HEK293 (cell line): ENCODE data around the gene GLT8D2.
A peak's percentile ranks its signal among the peaks of the same experiment; 100 is the strongest.

Experiments
- CTCF ChIA-PET: fragments of 350-600 bp; formaldehyde crosslinking; extraction: SDS; loops from one replicate; lab custom pipeline; 2021; ENCODE audit warnings: antibody characterized with exemption; lab: Yijun Ruan, JAX
- POLR2A ChIA-PET: fragments of 300-600 bp; formaldehyde crosslinking; extraction: SDS; loops from one replicate; lab custom pipeline; 2020; ENCODE audit warnings: antibody characterized with exemption, inconsistent platforms; lab: Yijun Ruan, JAX
- H3K27ac ChIP-seq: fragments of 200-500 bp; sonication (Bioruptor generic); 2 replicates; pipeline ENCODE4 v1.5.1; 2014; ENCODE audit warnings: low read depth, low read length, control low read depth, inconsistent platforms; ENCODE audit errors: extremely low read depth
- H3K36me3 ChIP-seq, 2 experiments: fragments of 200-500 bp in 1 of 2; sonication (Bioruptor generic) in 1 of 2; 1 replicate in 1 of 2; 2 replicates in 1 of 2; pipeline ENCODE4 v1.5.1; 2014 to 2017; ENCODE audit warnings: inconsistent platforms in 2 of 2, low read length in 2 of 2; ENCODE audit not compliant: control insufficient read depth in 2 of 2, insufficient read depth in 1 of 2
- H3K4me1 ChIP-seq: fragments of 200-500 bp; sonication (Bioruptor generic); 2 replicates; pipeline ENCODE4 v1.5.1; 2014; ENCODE audit warnings: mild to moderate bottlenecking, low read length, inconsistent platforms; ENCODE audit not compliant: control insufficient read depth, insufficient read depth
- H3K4me3 ChIP-seq: 2 replicates; pipeline ENCODE4 v1.5.1; 2011; ENCODE audit warnings: low read depth, mild to moderate bottlenecking, control low read depth, low read length, moderate library complexity
- H3K9me3 ChIP-seq: fragments of 200-500 bp; sonication (Bioruptor generic); 2 replicates; pipeline ENCODE4 v1.5.1; 2014; ENCODE audit warnings: low read depth, low read length, inconsistent platforms; ENCODE audit not compliant: control insufficient read depth, insufficient read depth
- GLIS1 ChIP-seq: fragments of 450-650 bp; formaldehyde crosslinking; IDR thresholded peaks from 2 replicates; pipeline ENCODE4 v1.5.1; 2016; ENCODE audit warnings: missing biosample characterization, missing genetic modification characterization
- HOXC10 ChIP-seq: sonication (generic); formaldehyde crosslinking; IDR thresholded peaks from 2 replicates; pipeline ENCODE4 v1.8.1; 2023; ENCODE audit warnings: mild to moderate bottlenecking, missing genetic modification reagents
- SCRT1 ChIP-seq: fragments of 450-650 bp; formaldehyde crosslinking; IDR thresholded peaks from 2 replicates; pipeline ENCODE4 v1.5.1; 2016; ENCODE audit warnings: missing biosample characterization, missing genetic modification characterization, borderline replicate concordance
- SP2 ChIP-seq: fragments of 450-650 bp; formaldehyde crosslinking; IDR thresholded peaks from 2 replicates; pipeline ENCODE4 v1.5.1; 2016; ENCODE audit warnings: missing biosample characterization, missing genetic modification characterization
- ZNF114 ChIP-seq: fragments of 450-650 bp; formaldehyde crosslinking; IDR thresholded peaks from 2 replicates; pipeline ENCODE4 v1.5.0; 2017; ENCODE audit warnings: missing biosample characterization, missing genetic modification characterization
- ZNF133 ChIP-seq: fragments of 450-650 bp; formaldehyde crosslinking; IDR thresholded peaks from 2 replicates; pipeline ENCODE4 v1.5.1; 2016; ENCODE audit warnings: missing biosample characterization, missing genetic modification characterization
- ZNF146 ChIP-seq: fragments of 450-650 bp; formaldehyde crosslinking; IDR thresholded peaks from 2 replicates; pipeline ENCODE4 v1.5.1; 2016; ENCODE audit warnings: missing biosample characterization, missing genetic modification characterization
- ZNF157 ChIP-seq: fragments of 450-650 bp; formaldehyde crosslinking; IDR thresholded peaks from 2 replicates; pipeline ENCODE4 v1.5.1; 2016; ENCODE audit warnings: missing biosample characterization, missing genetic modification characterization
- ZNF169 ChIP-seq: fragments of 450-650 bp; formaldehyde crosslinking; IDR thresholded peaks from 2 replicates; pipeline ENCODE4 v1.5.1; 2016; ENCODE audit warnings: missing biosample characterization, missing genetic modification characterization
- ZNF24 ChIP-seq: fragments of 450-650 bp; formaldehyde crosslinking; IDR thresholded peaks from 2 replicates; pipeline ENCODE4 v1.5.1; 2016; ENCODE audit warnings: missing biosample characterization, missing genetic modification characterization
- ZNF248 ChIP-seq: fragments of 450-650 bp; formaldehyde crosslinking; IDR thresholded peaks from 2 replicates; pipeline ENCODE4 v1.5.1; 2017; ENCODE audit warnings: missing biosample characterization, missing genetic modification characterization
- ZNF274 ChIP-seq, 2 experiments: fragments of 200-500 bp in 1 of 2; fragments of 450-650 bp in 1 of 2; sonication (Bioruptor generic) in 1 of 2; formaldehyde crosslinking in 1 of 2; IDR thresholded peaks; 2 replicates each; pipeline versions ENCODE4 v1.5.1 to v1.6.1; 2014 to 2016; ENCODE audit warnings: borderline replicate concordance in 1 of 2, inconsistent platforms in 1 of 2, low read length in 1 of 2, missing biosample characterization in 1 of 2, missing genetic modification characterization in 1 of 2
- ZNF292 ChIP-seq: fragments of 450-650 bp; formaldehyde crosslinking; IDR thresholded peaks from 2 replicates; pipeline ENCODE4 v1.5.1; 2016; ENCODE audit warnings: low read depth, missing biosample characterization, missing genetic modification characterization, borderline replicate concordance
- ZNF394 ChIP-seq: fragments of 450-650 bp; formaldehyde crosslinking; IDR thresholded peaks from 2 replicates; pipeline ENCODE4 v1.5.1; 2016; ENCODE audit warnings: missing biosample characterization, missing genetic modification characterization, mild to moderate bottlenecking, moderate library complexity, borderline replicate concordance
- ZNF404 ChIP-seq: fragments of 450-650 bp; formaldehyde crosslinking; IDR thresholded peaks from 2 replicates; pipeline ENCODE4 v1.5.1; 2017; ENCODE audit warnings: missing biosample characterization, missing genetic modification characterization
- ZNF660 ChIP-seq: fragments of 450-650 bp; IDR thresholded peaks from 2 replicates; pipeline ENCODE4 v1.5.1; 2018; ENCODE audit warnings: missing biosample characterization, mild to moderate bottlenecking, missing genetic modification characterization
- ZSCAN30 ChIP-seq: fragments of 450-650 bp; IDR thresholded peaks from 2 replicates; pipeline ENCODE4 v1.5.1; 2018; ENCODE audit warnings: missing biosample characterization, mild to moderate bottlenecking, missing genetic modification characterization, moderate library complexity
- TF ChIP-seq, protein P1 (sequence below): fragments of 450-650 bp; formaldehyde crosslinking; conservative IDR thresholded peaks from 2 replicates; pipeline ENCODE4 v1.5.1; 2016; ENCODE audit warnings: low read depth, missing biosample characterization, missing genetic modification characterization
- TF ChIP-seq, protein P2 (sequence below): fragments of 450-650 bp; formaldehyde crosslinking; IDR thresholded peaks from 2 replicates; pipeline ENCODE4 v1.5.1; 2017; ENCODE audit warnings: missing biosample characterization, missing genetic modification characterization
- TF ChIP-seq, protein P3 (sequence below): fragments of 450-650 bp; formaldehyde crosslinking; IDR thresholded peaks from 2 replicates; pipeline ENCODE4 v1.5.1; 2016; ENCODE audit warnings: missing biosample characterization, missing genetic modification characterization
- TF ChIP-seq, protein P4 (sequence below): fragments of 450-650 bp; formaldehyde crosslinking; IDR thresholded peaks from 2 replicates; pipeline ENCODE4 v1.5.1; 2017; ENCODE audit warnings: missing biosample characterization, mild to moderate bottlenecking, missing genetic modification characterization, moderate library complexity
- TF ChIP-seq, protein P5 (sequence below): fragments of 450-650 bp; formaldehyde crosslinking; IDR thresholded peaks from 2 replicates; pipeline ENCODE4 v1.5.1; 2016; ENCODE audit warnings: missing biosample characterization, missing genetic modification characterization

The GLT8D2 gene

DNA sequence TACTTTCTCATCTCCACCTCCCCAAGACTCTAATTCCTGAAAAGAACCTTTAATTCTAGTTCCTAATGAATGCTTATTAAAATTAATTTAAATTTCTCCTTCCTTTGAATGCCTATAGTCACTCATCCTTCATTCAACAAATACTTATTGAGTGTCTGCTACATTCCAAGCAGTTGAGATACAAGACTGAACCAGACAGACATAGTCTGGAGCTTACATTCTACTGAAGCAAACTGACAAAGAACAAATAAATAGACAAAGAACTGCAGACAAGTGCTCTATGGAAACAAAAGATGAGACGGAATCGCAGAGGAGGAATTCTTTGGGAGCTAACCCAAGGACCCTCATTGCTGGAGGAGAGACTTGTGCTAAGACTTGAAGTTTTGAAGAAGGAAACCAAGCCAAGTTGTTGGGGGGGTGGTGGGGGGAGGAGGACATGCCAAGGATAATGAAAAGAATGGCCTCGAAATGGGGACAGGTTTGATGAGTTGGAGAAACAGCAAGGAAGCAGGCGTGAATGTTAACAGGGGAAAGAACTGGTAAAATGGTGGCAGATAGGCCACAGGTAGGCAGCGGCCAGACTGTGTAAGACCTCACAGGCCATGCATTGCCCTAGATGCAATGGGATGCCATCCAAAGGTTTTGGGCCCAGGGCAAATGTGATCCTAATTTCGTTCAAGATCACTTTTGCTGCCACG lies 94.0 kb downstream of the GLT8D2 start:
- CTCF ChIA-PET = interaction anchor here (0.6 to 1.6 kb wide), 3 partner anchors 11 to 153 kb away, joined by 3 to 4 read pairs (median 3); no protein-coding TSS in a partner anchor

More for the DNA sequence above, 94.0 kb downstream of the GLT8D2 start:
- Histone ChIP-seq H3K9me3 (no peaks in the 10 kb centered on the region), H3K4me1 (0 out of 2 replicates have a peak, but pooled peaks cover 2% of the 10 kb centered on the region), H3K36me3 (peaks cover 34 to 40% of the 10 kb centered on the region in 2 experiments), H3K4me3 (peak overlapping the region; percentile 79), H3K27ac (peak overlapping the region; percentile 86; the same call in 1 of the 2 replicates)
- no peak for TF ChIP-seq ZNF24 (tag by site-specific recombination)
- no peak for TF ChIP-seq ZNF169 (tag by site-specific recombination)
- no peak for TF ChIP-seq ZNF404
- no peak for TF ChIP-seq ZNF133
- no peak for TF ChIP-seq SP2 (tag by site-specific recombination)
- no peak for TF ChIP-seq ZNF248 (tag by site-specific recombination)
- TF ChIP-seq, protein P1, sequence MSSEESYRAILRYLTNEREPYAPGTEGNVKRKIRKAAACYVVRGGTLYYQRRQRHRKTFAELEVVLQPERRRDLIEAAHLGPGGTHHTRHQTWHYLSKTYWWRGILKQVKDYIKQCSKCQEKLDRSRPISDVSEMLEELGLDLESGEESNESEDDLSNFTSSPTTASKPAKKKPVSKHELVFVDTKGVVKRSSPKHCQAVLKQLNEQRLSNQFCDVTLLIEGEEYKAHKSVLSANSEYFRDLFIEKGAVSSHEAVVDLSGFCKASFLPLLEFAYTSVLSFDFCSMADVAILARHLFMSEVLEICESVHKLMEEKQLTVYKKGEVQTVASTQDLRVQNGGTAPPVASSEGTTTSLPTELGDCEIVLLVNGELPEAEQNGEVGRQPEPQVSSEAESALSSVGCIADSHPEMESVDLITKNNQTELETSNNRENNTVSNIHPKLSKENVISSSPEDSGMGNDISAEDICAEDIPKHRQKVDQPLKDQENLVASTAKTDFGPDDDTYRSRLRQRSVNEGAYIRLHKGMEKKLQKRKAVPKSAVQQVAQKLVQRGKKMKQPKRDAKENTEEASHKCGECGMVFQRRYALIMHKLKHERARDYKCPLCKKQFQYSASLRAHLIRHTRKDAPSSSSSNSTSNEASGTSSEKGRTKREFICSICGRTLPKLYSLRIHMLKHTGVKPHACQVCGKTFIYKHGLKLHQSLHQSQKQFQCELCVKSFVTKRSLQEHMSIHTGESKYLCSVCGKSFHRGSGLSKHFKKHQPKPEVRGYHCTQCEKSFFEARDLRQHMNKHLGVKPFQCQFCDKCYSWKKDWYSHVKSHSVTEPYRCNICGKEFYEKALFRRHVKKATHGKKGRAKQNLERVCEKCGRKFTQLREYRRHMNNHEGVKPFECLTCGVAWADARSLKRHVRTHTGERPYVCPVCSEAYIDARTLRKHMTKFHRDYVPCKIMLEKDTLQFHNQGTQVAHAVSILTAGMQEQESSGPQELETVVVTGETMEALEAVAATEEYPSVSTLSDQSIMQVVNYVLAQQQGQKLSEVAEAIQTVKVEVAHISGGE (tag by site-specific recombination) = no peak
- TF ChIP-seq, protein P2, sequence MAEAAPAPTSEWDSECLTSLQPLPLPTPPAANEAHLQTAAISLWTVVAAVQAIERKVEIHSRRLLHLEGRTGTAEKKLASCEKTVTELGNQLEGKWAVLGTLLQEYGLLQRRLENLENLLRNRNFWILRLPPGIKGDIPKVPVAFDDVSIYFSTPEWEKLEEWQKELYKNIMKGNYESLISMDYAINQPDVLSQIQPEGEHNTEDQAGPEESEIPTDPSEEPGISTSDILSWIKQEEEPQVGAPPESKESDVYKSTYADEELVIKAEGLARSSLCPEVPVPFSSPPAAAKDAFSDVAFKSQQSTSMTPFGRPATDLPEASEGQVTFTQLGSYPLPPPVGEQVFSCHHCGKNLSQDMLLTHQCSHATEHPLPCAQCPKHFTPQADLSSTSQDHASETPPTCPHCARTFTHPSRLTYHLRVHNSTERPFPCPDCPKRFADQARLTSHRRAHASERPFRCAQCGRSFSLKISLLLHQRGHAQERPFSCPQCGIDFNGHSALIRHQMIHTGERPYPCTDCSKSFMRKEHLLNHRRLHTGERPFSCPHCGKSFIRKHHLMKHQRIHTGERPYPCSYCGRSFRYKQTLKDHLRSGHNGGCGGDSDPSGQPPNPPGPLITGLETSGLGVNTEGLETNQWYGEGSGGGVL = no peak
- no peak for TF ChIP-seq ZSCAN30 (tag by site-specific recombination)
- TF ChIP-seq, protein P3, sequence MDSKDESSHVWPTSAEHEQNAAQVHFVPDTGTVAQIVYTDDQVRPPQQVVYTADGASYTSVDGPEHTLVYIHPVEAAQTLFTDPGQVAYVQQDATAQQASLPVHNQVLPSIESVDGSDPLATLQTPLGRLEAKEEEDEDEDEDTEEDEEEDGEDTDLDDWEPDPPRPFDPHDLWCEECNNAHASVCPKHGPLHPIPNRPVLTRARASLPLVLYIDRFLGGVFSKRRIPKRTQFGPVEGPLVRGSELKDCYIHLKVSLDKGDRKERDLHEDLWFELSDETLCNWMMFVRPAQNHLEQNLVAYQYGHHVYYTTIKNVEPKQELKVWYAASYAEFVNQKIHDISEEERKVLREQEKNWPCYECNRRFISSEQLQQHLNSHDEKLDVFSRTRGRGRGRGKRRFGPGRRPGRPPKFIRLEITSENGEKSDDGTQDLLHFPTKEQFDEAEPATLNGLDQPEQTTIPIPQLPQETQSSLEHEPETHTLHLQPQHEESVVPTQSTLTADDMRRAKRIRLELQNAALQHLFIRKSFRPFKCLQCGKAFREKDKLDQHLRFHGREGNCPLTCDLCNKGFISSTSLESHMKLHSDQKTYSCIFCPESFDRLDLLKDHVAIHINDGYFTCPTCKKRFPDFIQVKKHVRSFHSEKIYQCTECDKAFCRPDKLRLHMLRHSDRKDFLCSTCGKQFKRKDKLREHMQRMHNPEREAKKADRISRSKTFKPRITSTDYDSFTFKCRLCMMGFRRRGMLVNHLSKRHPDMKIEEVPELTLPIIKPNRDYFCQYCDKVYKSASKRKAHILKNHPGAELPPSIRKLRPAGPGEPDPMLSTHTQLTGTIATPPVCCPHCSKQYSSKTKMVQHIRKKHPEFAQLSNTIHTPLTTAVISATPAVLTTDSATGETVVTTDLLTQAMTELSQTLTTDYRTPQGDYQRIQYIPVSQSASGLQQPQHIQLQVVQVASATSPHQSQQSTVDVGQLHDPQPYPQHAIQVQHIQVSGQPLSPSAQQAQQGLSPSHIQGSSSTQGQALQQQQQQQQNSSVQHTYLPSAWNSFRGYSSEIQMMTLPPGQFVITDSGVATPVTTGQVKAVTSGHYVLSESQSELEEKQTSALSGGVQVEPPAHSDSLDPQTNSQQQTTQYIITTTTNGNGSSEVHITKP (tag by site-specific recombination) = 0 out of 2 replicates have a peak, but pooled peaks have one; percentile 3
- TF ChIP-seq HOXC10 (CRISPR knock-in tag) = 0 out of 2 replicates have a peak, but pooled peaks have one; percentile 1
- TF ChIP-seq ZNF394 (tag by site-specific recombination) = 0 out of 2 replicates have a peak, but pooled peaks have one; percentile 10
- TF ChIP-seq ZNF660 (tag by site-specific recombination) = no peak
- no peak for TF ChIP-seq ZNF114
- TF ChIP-seq ZNF157 = no peak
- TF ChIP-seq ZNF146 (tag by site-specific recombination) = no peak
- TF ChIP-seq SCRT1 (tag by site-specific recombination) = peak; percentile 74
- TF ChIP-seq, protein P4, sequence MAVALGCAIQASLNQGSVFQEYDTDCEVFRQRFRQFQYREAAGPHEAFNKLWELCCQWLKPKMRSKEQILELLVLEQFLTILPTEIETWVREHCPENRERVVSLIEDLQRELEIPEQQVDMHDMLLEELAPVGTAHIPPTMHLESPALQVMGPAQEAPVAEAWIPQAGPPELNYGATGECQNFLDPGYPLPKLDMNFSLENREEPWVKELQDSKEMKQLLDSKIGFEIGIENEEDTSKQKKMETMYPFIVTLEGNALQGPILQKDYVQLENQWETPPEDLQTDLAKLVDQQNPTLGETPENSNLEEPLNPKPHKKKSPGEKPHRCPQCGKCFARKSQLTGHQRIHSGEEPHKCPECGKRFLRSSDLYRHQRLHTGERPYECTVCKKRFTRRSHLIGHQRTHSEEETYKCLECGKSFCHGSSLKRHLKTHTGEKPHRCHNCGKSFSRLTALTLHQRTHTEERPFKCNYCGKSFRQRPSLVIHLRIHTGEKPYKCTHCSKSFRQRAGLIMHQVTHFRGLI (tag by site-specific recombination) = no peak
- TF ChIP-seq ZNF274 (IDR thresholded peaks at IDR 0.05; ENCODE audit: low read length) = no peak
- TF ChIP-seq ZNF274 (tag by site-specific recombination; IDR thresholded peaks at IDR 0.05; ENCODE audit: borderline replicate concordance) = no peak
- TF ChIP-seq, protein P5, sequence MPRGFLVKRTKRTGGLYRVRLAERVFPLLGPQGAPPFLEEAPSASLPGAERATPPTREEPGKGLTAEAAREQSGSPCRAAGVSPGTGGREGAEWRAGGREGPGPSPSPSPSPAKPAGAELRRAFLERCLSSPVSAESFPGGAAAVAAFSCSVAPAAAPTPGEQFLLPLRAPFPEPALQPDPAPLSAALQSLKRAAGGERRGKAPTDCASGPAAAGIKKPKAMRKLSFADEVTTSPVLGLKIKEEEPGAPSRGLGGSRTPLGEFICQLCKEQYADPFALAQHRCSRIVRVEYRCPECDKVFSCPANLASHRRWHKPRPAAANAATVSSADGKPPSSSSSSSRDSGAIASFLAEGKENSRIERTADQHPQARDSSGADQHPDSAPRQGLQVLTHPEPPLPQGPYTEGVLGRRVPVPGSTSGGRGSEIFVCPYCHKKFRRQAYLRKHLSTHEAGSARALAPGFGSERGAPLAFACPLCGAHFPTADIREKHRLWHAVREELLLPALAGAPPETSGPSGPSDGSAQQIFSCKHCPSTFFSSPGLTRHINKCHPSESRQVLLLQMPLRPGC (tag by site-specific recombination) = no peak
- no peak for TF ChIP-seq ZNF292 (tag by site-specific recombination)
- no peak for TF ChIP-seq GLIS1 (tag by site-specific recombination)
- POLR2A ChIA-PET = interaction anchor here (0.9 to 3.2 kb wide), 7 partner anchors 10 to 94 kb away, joined by 3 to 80 read pairs (median 3); partner anchors contain the start of genes GLT8D2, HSP90B1 and TDG
